HepG2 (cell line): Measurements from ENCODE around the gene POLR1H. TPM values are rescaled to one million over a fixed set of nuclear protein-coding genes. Genes with fewer than 3 reads are reported as not detected.

Experiments
- ATAC-seq: fragments of 200-7000 bp; cut with Tn5 transposase; 3 replicates; pipeline ENCODE4 v1.9.1; 2020; ENCODE audit warnings: mild to moderate bottlenecking, moderate library complexity
- BruUV-seq: library from RNA; stranded (reverse); fragments of 400-500 nt; replicated peaks from 2 replicates; lab custom pipeline; 2021; lab: Mats Ljungman, UMichigan
- CTCF ChIA-PET: fragments of 300-600 bp; formaldehyde crosslinking; extraction: SDS; loops from one replicate; lab custom pipeline; 2021; ENCODE audit warnings: low total read pairs, inconsistent platforms, low intra/inter-chr PET ratio; lab: Yijun Ruan, JAX
- POLR2A ChIA-PET: fragments of 350-600 bp; sonication (Branson Sonifier 250); formaldehyde crosslinking; loops from one replicate; lab custom pipeline; 2020; ENCODE audit warnings: antibody characterized with exemption, inconsistent platforms; lab: Yijun Ruan, JAX
- DNase-seq: peaks from one replicate; pipeline ENCODE4 v3.0.0-alpha.2; 2015; ENCODE audit warnings: low spot score
- FAIRE-seq: peaks from 3 replicates; lab custom pipeline; 2011; peaks lifted over from hg19 to GRCh38; lab: Jason Lieb, UNC
- H2AFZ ChIP-seq: one replicate; pipeline ENCODE4 v1.6.1; 2011; ENCODE audit warnings: low read length, inconsistent platforms
- H3K27ac ChIP-seq: fragments of 300-600 bp; 3 replicates; pipeline ENCODE4 v1.8.0; 2011; ENCODE audit warnings: mixed run types, mild to moderate bottlenecking, mixed read lengths, low read length, inconsistent platforms; ENCODE audit not compliant: insufficient read depth; ENCODE audit errors: extremely low read length
- H3K27me3 ChIP-seq, 2 experiments: fragments of 200-600 bp in 1 of 2; 2 replicates in 1 of 2; 3 replicates in 1 of 2; pipeline versions ENCODE4 v1.6.0 to v1.8.0; 2011; ENCODE audit warnings: low read length in 2 of 2, mild to moderate bottlenecking in 2 of 2, moderate library complexity in 2 of 2, inconsistent platforms in 1 of 2; ENCODE audit not compliant: insufficient read depth in 2 of 2, control insufficient read depth in 1 of 2
- H3K36me3 ChIP-seq, 2 experiments: fragments of 200-600 bp in 1 of 2; replicated peaks in 1 of 2; 2 replicates in 1 of 2; 3 replicates in 1 of 2; pipeline versions ENCODE4 v1.5.1 to v1.8.0; 2011; ENCODE audit warnings: low read length in 2 of 2, inconsistent platforms in 1 of 2; ENCODE audit not compliant: insufficient read depth in 2 of 2, control insufficient read depth in 1 of 2
- H3K4me1 ChIP-seq: 2 replicates; pipeline ENCODE4 v1.5.1; 2012; ENCODE audit warnings: low read length, inconsistent platforms; ENCODE audit not compliant: insufficient read depth
- H3K4me2 ChIP-seq: 2 replicates; pipeline ENCODE4 v1.6.0; 2011; ENCODE audit warnings: low read depth, low read length, inconsistent platforms
- H3K4me3 ChIP-seq, 3 experiments: fragments of 200-600 bp in 1 of 3; sonication (generic), shearing (Covaris generic) in 1 of 3; replicated peaks in 1 of 3; 2 replicates each; pipeline ENCODE4 v1.5.1; 2011 to 2016; ENCODE audit warnings: low read length in 3 of 3, inconsistent platforms in 2 of 3, low read depth in 2 of 3, mild to moderate bottlenecking in 2 of 3, control low read depth in 1 of 3, mixed read lengths in 1 of 3; ENCODE audit not compliant: insufficient read depth in 1 of 3
- H3K79me2 ChIP-seq: one replicate; pipeline ENCODE4 v1.6.1; 2011; ENCODE audit warnings: low read length, inconsistent platforms; ENCODE audit not compliant: insufficient read depth
- H3K9ac ChIP-seq: 2 replicates; pipeline ENCODE4 v1.6.0; 2011; ENCODE audit warnings: mild to moderate bottlenecking, low read depth, low read length, inconsistent platforms; ENCODE audit not compliant: insufficient read depth
- H3K9me3 ChIP-seq: 2 replicates; pipeline ENCODE4 v1.5.1; 2012; ENCODE audit warnings: mild to moderate bottlenecking, low read length
- H4K20me1 ChIP-seq: 2 replicates; pipeline ENCODE4 v1.6.0; 2011; ENCODE audit warnings: inconsistent platforms, mild to moderate bottlenecking, low read length, moderate library complexity; ENCODE audit not compliant: insufficient read depth
- CEBPZ ChIP-seq: IDR thresholded peaks from 2 replicates; pipeline ENCODE4 v1.6.1; 2012; ENCODE audit warnings: low read length, improper control_type of control experiment
- CENPT ChIP-seq: sonication (generic); formaldehyde crosslinking; IDR thresholded peaks from 2 replicates; pipeline ENCODE4 v1.8.0; 2022; ENCODE audit warnings: low read depth, mild to moderate bottlenecking, moderate library complexity, missing genetic modification reagents
- GFI1 ChIP-seq: sonication (generic); formaldehyde crosslinking; IDR thresholded peaks from 2 replicates; pipeline ENCODE4 v1.5.0; 2020; ENCODE audit warnings: missing genetic modification reagents, mild to moderate bottlenecking, borderline replicate concordance
- JUNB ChIP-seq: sonication (generic); formaldehyde crosslinking; IDR thresholded peaks from 2 replicates; pipeline ENCODE4 v1.8.0; 2022; ENCODE audit warnings: missing genetic modification reagents, mild to moderate bottlenecking, borderline replicate concordance
- MAFF ChIP-seq: IDR thresholded peaks from 2 replicates; pipeline ENCODE4 v1.6.1; 2011; ENCODE audit warnings: low read depth, low read length, improper control_type of control experiment
- MAFK ChIP-seq, 2 experiments: IDR thresholded peaks in 1 of 2; conservative IDR thresholded peaks in 1 of 2; 2 replicates each; pipeline ENCODE4 v1.6.1; 2011; ENCODE audit warnings: improper control_type of control experiment in 2 of 2, low read length in 2 of 2
- RARA ChIP-seq: IDR thresholded peaks from 2 replicates; pipeline ENCODE4 v1.6.1; 2016; ENCODE audit warnings: missing genetic modification reagents, missing compliant biosample characterization
- SYNCRIP ChIP-seq: fragments of 200-400 bp; formaldehyde crosslinking; IDR thresholded peaks from 2 replicates; pipeline ENCODE4 v1.6.1; 2018; ENCODE audit warnings: mild to moderate bottlenecking, low read depth, low read length; ENCODE audit not compliant: insufficient read depth
- TEF ChIP-seq: sonication (generic); formaldehyde crosslinking; IDR thresholded peaks from 2 replicates; pipeline ENCODE4 v1.5.0; 2020; ENCODE audit warnings: missing genetic modification reagents
- TFDP2 ChIP-seq: sonication (generic); formaldehyde crosslinking; IDR thresholded peaks from 2 replicates; pipeline ENCODE4 v1.4.0; 2020; ENCODE audit warnings: missing genetic modification reagents
- U2AF1 ChIP-seq: fragments of 200-400 bp; formaldehyde crosslinking; optimal IDR thresholded peaks from 2 replicates; pipeline ENCODE3; 2017; ENCODE audit warnings: mild to moderate bottlenecking, low read depth, low read length
- ZNF280D ChIP-seq: sonication (generic); formaldehyde crosslinking; IDR thresholded peaks from 2 replicates; pipeline ENCODE4 v1.5.1; 2020; ENCODE audit warnings: mild to moderate bottlenecking, missing genetic modification reagents
- WGBS: methylation state at CpG from one replicate; pipeline ENCODE4 v1.1.6; 2017; ENCODE audit warnings: low lambda C conversion rate; 5-methylcytosine and 5-hydroxymethylcytosine counted together
- in situ Hi-C: cut with HindIII; loops from 2 replicates; pipeline ENCODE4 v1.10.0; 2017; ENCODE audit warnings: low pct_unique_long_range_greater_than_20kb; ENCODE audit not compliant: extremely low pct_ligation_motif_present
- intact Hi-C: fragments of 100-400 bp; cut with micrococcal nuclease; formaldehyde crosslinking; loops from one replicate; pipeline ENCODE4 v1.10.0; 2022; ENCODE audit not compliant: unreplicated experiment
- polyA plus RNA-seq, 8 experiments: library from polyadenylated mRNA; depleted of rRNA in 3 of 8; stranded (reverse) in 7 of 8; unstranded in 1 of 8; fragments of >200 nt; fragmentation: Illumina TruSeq in 4 of 8; extraction: Trizol in 4 of 8; gene quantifications; 2 replicates each; pipeline versions ENCODE4 v1.2.1 to v1.2.3, GENCODE V29; 2011 to 2016; ENCODE audit warnings: low read depth in 4 of 8, missing spikeins in 1 of 8, mixed read lengths in 1 of 8; ENCODE audit not compliant: insufficient read depth in 1 of 8
- total RNA-seq, 5 experiments: library from RNA; depleted of rRNA; stranded (reverse); fragments of >200 nt; fragmentation: Illumina TruSeq; extraction: Trizol; gene quantifications; 2 replicates each; pipeline ENCODE4 v1.2.3, GENCODE V29; 2016; ENCODE audit warnings: low read depth in 1 of 5

POLR1H gene
- total and polyA plus RNA-seq, 2 of the 13 experiments (the other 11 are each of a cell fraction or from before 2014, with no cell fraction given) = 61.4 to 79.8 TPM

- intact Hi-C loops (no loop called here), in situ Hi-C loops (no loop called here)
- no peaks in the 10 kb centered on the region for H3K27me3 ChIP-seq
- CTCF ChIA-PET = no interaction called here
- H3K79me2 ChIP-seq = no peaks in the 10 kb centered on the region
- no peaks in the 10 kb centered on the region for H3K4me1 ChIP-seq
- no peak for FAIRE-seq
- BruUV-seq = no TSS peak
- H2AFZ ChIP-seq = no peak overlapping the region
- DNase-seq = no peak
- 86% methylated on average over 3 of the region's 3 CpGs for WGBS
- POLR2A ChIA-PET = no interaction called here
- no peaks in the 10 kb centered on the region for H4K20me1 ChIP-seq
- H3K4me3 ChIP-seq = no peak overlapping the region
- H3K27ac ChIP-seq = no peak overlapping the region
- no peak overlapping the region for H3K9ac ChIP-seq
- no peak overlapping the region for H3K4me2 ChIP-seq
- peaks cover 0 to 4% of the 10 kb centered on the region in 2 experiments; a peak in 3 of 5 replicates for H3K36me3 ChIP-seq
- H3K9me3 ChIP-seq = no peaks in the 10 kb centered on the region
- no peak for ATAC-seq
- TF ChIP-seq TFDP2 (CRISPR knock-in tag) (no peak), ZNF280D (CRISPR knock-in tag) (no peak), MAFK (conservative IDR thresholded peaks at IDR 0.05 in 1 of 2, IDR thresholded peaks at IDR 0.05 in 1 of 2; ENCODE audit: low read length in 2 of 2) (peak; percentile 88 to 90), RARA (CRISPR knock-in tag) (no peak), TEF (CRISPR knock-in tag) (no peak), GFI1 (CRISPR knock-in tag) (no peak), CENPT (CRISPR knock-in tag) (no peak), SYNCRIP (no peak), CEBPZ (no peak), U2AF1 (no peak), MAFF (peak; percentile 89), JUNB (CRISPR knock-in tag) (no peak)
These were observed 38.9 kb upstream of the POLR1H start for GRCh38 chr6:30022189-30022588.
